ENCODE measurements around the gene KLHL3.

Gene KLHL3

GRCh38 chr5:137605411-137605810 lies 130.5 kb downstream of the KLHL3 start:
- TF ChIP-seq, protein P1, sequence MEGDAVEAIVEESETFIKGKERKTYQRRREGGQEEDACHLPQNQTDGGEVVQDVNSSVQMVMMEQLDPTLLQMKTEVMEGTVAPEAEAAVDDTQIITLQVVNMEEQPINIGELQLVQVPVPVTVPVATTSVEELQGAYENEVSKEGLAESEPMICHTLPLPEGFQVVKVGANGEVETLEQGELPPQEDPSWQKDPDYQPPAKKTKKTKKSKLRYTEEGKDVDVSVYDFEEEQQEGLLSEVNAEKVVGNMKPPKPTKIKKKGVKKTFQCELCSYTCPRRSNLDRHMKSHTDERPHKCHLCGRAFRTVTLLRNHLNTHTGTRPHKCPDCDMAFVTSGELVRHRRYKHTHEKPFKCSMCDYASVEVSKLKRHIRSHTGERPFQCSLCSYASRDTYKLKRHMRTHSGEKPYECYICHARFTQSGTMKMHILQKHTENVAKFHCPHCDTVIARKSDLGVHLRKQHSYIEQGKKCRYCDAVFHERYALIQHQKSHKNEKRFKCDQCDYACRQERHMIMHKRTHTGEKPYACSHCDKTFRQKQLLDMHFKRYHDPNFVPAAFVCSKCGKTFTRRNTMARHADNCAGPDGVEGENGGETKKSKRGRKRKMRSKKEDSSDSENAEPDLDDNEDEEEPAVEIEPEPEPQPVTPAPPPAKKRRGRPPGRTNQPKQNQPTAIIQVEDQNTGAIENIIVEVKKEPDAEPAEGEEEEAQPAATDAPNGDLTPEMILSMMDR (IDR thresholded peaks at IDR 0.05; ENCODE audit: low read length): no peak
- no peak for TF ChIP-seq EZH2 (IDR thresholded peaks at IDR 0.05; ENCODE audit: borderline replicate concordance, low read length)
- no peak overlapping the region for H3K27ac ChIP-seq (ENCODE audit: low read depth, low read length, poor library complexity, severe bottlenecking)
- no peaks in the 10 kb centered on the region for H3K27me3 ChIP-seq (ENCODE audit: insufficient read depth, low read length)
- H3K4me2 ChIP-seq (ENCODE audit: low read length): no peak overlapping the region
- H4K20me1 ChIP-seq (ENCODE audit: insufficient read depth, low read length): no peaks in the 10 kb centered on the region
- H3K4me1 ChIP-seq (ENCODE audit: insufficient read depth, low read length, severe bottlenecking): no peaks in the 10 kb centered on the region
- no peak overlapping the region for H3K9ac ChIP-seq (ENCODE audit: low read length)
- no peak overlapping the region for H3K4me3 ChIP-seq (ENCODE audit: low read depth, low read length, poor library complexity, severe bottlenecking)
- H3K9me3 ChIP-seq (ENCODE audit: low read length): no peaks in the 10 kb centered on the region
- H3K79me2 ChIP-seq (ENCODE audit: insufficient read depth, low read length): no peaks in the 10 kb centered on the region
- H3K36me3 ChIP-seq (ENCODE audit: insufficient read depth, low read length): no peaks in the 10 kb centered on the region
- H2AFZ ChIP-seq (ENCODE audit: low read length): no peak overlapping the region
- no peaks in the 10 kb centered on the region for H3K9me2 ChIP-seq (ENCODE audit: low read depth, low read length)
- H3F3A ChIP-seq (ENCODE audit: insufficient read depth, low read length): no peaks in the 10 kb centered on the region

- H3K9me2 ChIP-seq (ENCODE audit: low read depth, low read length): no peaks in the 10 kb centered on the region
- no peaks in the 10 kb centered on the region for H3K4me1 ChIP-seq (ENCODE audit: insufficient read depth, low read length, severe bottlenecking)
- TF ChIP-seq, protein P1 (IDR thresholded peaks at IDR 0.05; ENCODE audit: low read length): no peak
- TF ChIP-seq EZH2 (IDR thresholded peaks at IDR 0.05; ENCODE audit: borderline replicate concordance, low read length): no peak
- no peaks in the 10 kb centered on the region for H3K9me3 ChIP-seq (ENCODE audit: low read length)
- H4K20me1 ChIP-seq (ENCODE audit: insufficient read depth, low read length): no peaks in the 10 kb centered on the region
- H3K27me3 ChIP-seq (ENCODE audit: insufficient read depth, low read length): no peaks in the 10 kb centered on the region
- no peak overlapping the region for H3K27ac ChIP-seq (ENCODE audit: low read depth, low read length, poor library complexity, severe bottlenecking)
- H3K4me2 ChIP-seq (ENCODE audit: low read length): no peak overlapping the region
- H3K4me3 ChIP-seq (ENCODE audit: low read depth, low read length, poor library complexity, severe bottlenecking): no peak overlapping the region
- no peak overlapping the region for H3K9ac ChIP-seq (ENCODE audit: low read length)
- H3F3A ChIP-seq (ENCODE audit: insufficient read depth, low read length): no peaks in the 10 kb centered on the region
- H3K36me3 ChIP-seq (ENCODE audit: insufficient read depth, low read length): no peaks in the 10 kb centered on the region
- no peak overlapping the region for H2AFZ ChIP-seq (ENCODE audit: low read length)
- no peaks in the 10 kb centered on the region for H3K79me2 ChIP-seq (ENCODE audit: insufficient read depth, low read length)
These were observed 131.4 kb downstream of the KLHL3 start for GRCh38 chr5:137604348-137605095.

- Histone ChIP-seq H3K4me3 (ENCODE audit: low read depth, low read length, poor library complexity, severe bottlenecking) (no peak overlapping the region), H3K4me2 (ENCODE audit: low read length) (no peak overlapping the region), H4K20me1 (ENCODE audit: insufficient read depth, low read length) (no peaks in the 10 kb centered on the region), H3K27ac (ENCODE audit: low read depth, low read length, poor library complexity, severe bottlenecking) (no peak overlapping the region), H2AFZ (ENCODE audit: low read length) (no peak overlapping the region), H3K79me2 (ENCODE audit: insufficient read depth, low read length) (no peaks in the 10 kb centered on the region), H3K4me1 (ENCODE audit: insufficient read depth, low read length, severe bottlenecking) (no peaks in the 10 kb centered on the region), H3K36me3 (ENCODE audit: insufficient read depth, low read length) (no peaks in the 10 kb centered on the region), H3K9ac (ENCODE audit: low read length) (no peak overlapping the region), H3K9me3 (ENCODE audit: low read length) (no peaks in the 10 kb centered on the region), H3K9me2 (ENCODE audit: low read depth, low read length) (no peaks in the 10 kb centered on the region), H3K27me3 (ENCODE audit: insufficient read depth, low read length) (no peaks in the 10 kb centered on the region), H3F3A (ENCODE audit: insufficient read depth, low read length) (no peaks in the 10 kb centered on the region)
- TF ChIP-seq, protein P1 (IDR thresholded peaks at IDR 0.05; ENCODE audit: low read length): no peak
- TF ChIP-seq EZH2 (IDR thresholded peaks at IDR 0.05; ENCODE audit: borderline replicate concordance, low read length): no peak
These were observed 132.0 kb downstream of the KLHL3 start for GRCh38 chr5:137603891-137604290.

Measured in OCI-LY1 (cell line).